Panc1 (cell line): ENCODE data around the gene SHMT1. TPM values are rescaled to one million over a fixed set of nuclear protein-coding genes. Genes with fewer than 3 reads are reported as not detected.

Experiments
- ATAC-seq: fragments of 200-7000 bp; cut with Tn5 transposase; 2 replicates; pipeline ENCODE4 v1.9.1; 2020; ENCODE audit warnings: mild to moderate bottlenecking, moderate library complexity
- BruUV-seq: library from RNA; stranded (reverse); fragments of 400-500 nt; replicated peaks from 2 replicates; lab custom pipeline; 2021; lab: Mats Ljungman, UMichigan
- CTCF ChIA-PET: fragments of 300-600 bp; sonication (Branson Sonifier 250); formaldehyde crosslinking; loops from one replicate; lab custom pipeline; 2022; ENCODE audit warnings: antibody characterized with exemption; lab: Charles Lee
- POLR2A ChIA-PET: fragments of 300-600 bp; sonication (Branson Sonifier 250); formaldehyde crosslinking; loops from one replicate; lab custom pipeline; 2022; ENCODE audit warnings: antibody characterized with exemption; lab: Charles Lee
- DNase-seq: peaks from one replicate; pipeline ENCODE4 v3.0.0-alpha.2; 2010; ENCODE audit warnings: low read depth, low spot score
- H3K27ac ChIP-seq: 2 replicates; pipeline ENCODE4 v1.5.1; 2011; ENCODE audit warnings: mild to moderate bottlenecking, low read length, inconsistent platforms
- H3K27me3 ChIP-seq: fragments of 200-500 bp; sonication (Bioruptor generic); 2 replicates; pipeline ENCODE4 v1.6.0; 2014; ENCODE audit warnings: low read length, inconsistent platforms; ENCODE audit not compliant: control insufficient read depth, insufficient read depth
- H3K36me3 ChIP-seq: fragments of 200-500 bp; sonication (Bioruptor generic); 2 replicates; pipeline ENCODE4 v1.5.1; 2014; ENCODE audit warnings: inconsistent platforms, mild to moderate bottlenecking, low read length, moderate library complexity; ENCODE audit not compliant: control insufficient read depth, insufficient read depth
- H3K4me1 ChIP-seq: 2 replicates; pipeline ENCODE4 v1.5.1; 2011; ENCODE audit warnings: inconsistent platforms, mild to moderate bottlenecking, low read length, moderate library complexity; ENCODE audit not compliant: control insufficient read depth, insufficient read depth
- H3K4me3 ChIP-seq, 2 experiments: 2 replicates each; pipeline ENCODE4 v1.5.1; 2011 to 2012; ENCODE audit warnings: low read depth in 2 of 2, low read length in 2 of 2, mild to moderate bottlenecking in 2 of 2, inconsistent platforms in 1 of 2, moderate library complexity in 1 of 2
- H3K9me3 ChIP-seq: fragments of 200-500 bp; sonication (Bioruptor generic); 2 replicates; pipeline ENCODE4 v1.5.1; 2014; ENCODE audit warnings: low read depth, mild to moderate bottlenecking, inconsistent platforms, low read length, moderate library complexity; ENCODE audit not compliant: control insufficient read depth, insufficient read depth
- POLR2AphosphoS5 ChIP-seq: IDR thresholded peaks from 2 replicates; pipeline ENCODE4 v1.6.1; 2012; ENCODE audit warnings: mild to moderate bottlenecking, low read depth, low read length, moderate library complexity
- SIN3A ChIP-seq: IDR thresholded peaks from 2 replicates; pipeline ENCODE4 v1.6.1; 2012; ENCODE audit warnings: low read depth, mild to moderate bottlenecking, low read length, moderate library complexity, borderline replicate concordance; ENCODE audit not compliant: insufficient read depth
- TCF7L2 ChIP-seq: IDR thresholded peaks from 2 replicates; pipeline ENCODE4 v1.6.1; 2011; ENCODE audit warnings: mild to moderate bottlenecking, low read depth, low read length, inconsistent platforms
- in situ Hi-C: cut with HindIII; loops from 2 replicates; pipeline ENCODE4 v1.10.0; 2016; ENCODE audit warnings: low sequenced_read_pairs, low pct_unique_long_range_greater_than_20kb
- intact Hi-C: fragments of 100-400 bp; cut with micrococcal nuclease; formaldehyde crosslinking; loops from one replicate; pipeline ENCODE4 v1.10.0; 2022; ENCODE audit not compliant: unreplicated experiment
- total RNA-seq: library from RNA; stranded (reverse); gene quantifications from one replicate; pipeline ENCODE4 v1.2.1, GENCODE V29; 2021; ENCODE audit not compliant: unreplicated experiment
- TF ChIP-seq, protein P1 (sequence below), 2 experiments: IDR thresholded peaks; 2 replicates each; pipeline ENCODE4 v1.6.1; 2011 to 2012; ENCODE audit warnings: low read depth in 2 of 2, control low read depth in 1 of 2, low read length in 1 of 2, mild to moderate bottlenecking in 1 of 2, moderate library complexity in 1 of 2; ENCODE audit not compliant: insufficient read depth in 1 of 2
- TF ChIP-seq, protein P2 (sequence below): fragments of 450-650 bp; IDR thresholded peaks from 2 replicates; pipeline ENCODE4 v1.5.1; 2017; ENCODE audit warnings: mild to moderate bottlenecking

SHMT1 gene
- total RNA-seq, 1 experiment from 2014 or later: 21.7 TPM

- Histone ChIP-seq H3K36me3 (peaks cover 2% of the 10 kb centered on the region; the same call in 1 of the 2 replicates), H3K4me3 (no peak overlapping the region), H3K4me1 (peaks cover 23% of the 10 kb centered on the region), H3K27me3 (no peaks in the 10 kb centered on the region), H3K9me3 (no peaks in the 10 kb centered on the region), H3K27ac (no peak overlapping the region)
- DNase-seq: no peak
- no TSS peak for BruUV-seq
- ATAC-seq: no peak
- intact Hi-C loops (no loop called here), in situ Hi-C loops (no loop called here)
- ChIA-PET POLR2A (no interaction called here), CTCF (no interaction called here)
- TF ChIP-seq SIN3A (no peak), POLR2AphosphoS5 (no peak), TCF7L2 (no peak)
- TF ChIP-seq, protein P1, sequence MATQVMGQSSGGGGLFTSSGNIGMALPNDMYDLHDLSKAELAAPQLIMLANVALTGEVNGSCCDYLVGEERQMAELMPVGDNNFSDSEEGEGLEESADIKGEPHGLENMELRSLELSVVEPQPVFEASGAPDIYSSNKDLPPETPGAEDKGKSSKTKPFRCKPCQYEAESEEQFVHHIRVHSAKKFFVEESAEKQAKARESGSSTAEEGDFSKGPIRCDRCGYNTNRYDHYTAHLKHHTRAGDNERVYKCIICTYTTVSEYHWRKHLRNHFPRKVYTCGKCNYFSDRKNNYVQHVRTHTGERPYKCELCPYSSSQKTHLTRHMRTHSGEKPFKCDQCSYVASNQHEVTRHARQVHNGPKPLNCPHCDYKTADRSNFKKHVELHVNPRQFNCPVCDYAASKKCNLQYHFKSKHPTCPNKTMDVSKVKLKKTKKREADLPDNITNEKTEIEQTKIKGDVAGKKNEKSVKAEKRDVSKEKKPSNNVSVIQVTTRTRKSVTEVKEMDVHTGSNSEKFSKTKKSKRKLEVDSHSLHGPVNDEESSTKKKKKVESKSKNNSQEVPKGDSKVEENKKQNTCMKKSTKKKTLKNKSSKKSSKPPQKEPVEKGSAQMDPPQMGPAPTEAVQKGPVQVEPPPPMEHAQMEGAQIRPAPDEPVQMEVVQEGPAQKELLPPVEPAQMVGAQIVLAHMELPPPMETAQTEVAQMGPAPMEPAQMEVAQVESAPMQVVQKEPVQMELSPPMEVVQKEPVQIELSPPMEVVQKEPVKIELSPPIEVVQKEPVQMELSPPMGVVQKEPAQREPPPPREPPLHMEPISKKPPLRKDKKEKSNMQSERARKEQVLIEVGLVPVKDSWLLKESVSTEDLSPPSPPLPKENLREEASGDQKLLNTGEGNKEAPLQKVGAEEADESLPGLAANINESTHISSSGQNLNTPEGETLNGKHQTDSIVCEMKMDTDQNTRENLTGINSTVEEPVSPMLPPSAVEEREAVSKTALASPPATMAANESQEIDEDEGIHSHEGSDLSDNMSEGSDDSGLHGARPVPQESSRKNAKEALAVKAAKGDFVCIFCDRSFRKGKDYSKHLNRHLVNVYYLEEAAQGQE (IDR thresholded peaks at IDR 0.05; ENCODE audit: insufficient read depth in 1 of 2, low read depth in 2 of 2, low read length in 1 of 2): no peak
- TF ChIP-seq, protein P2, sequence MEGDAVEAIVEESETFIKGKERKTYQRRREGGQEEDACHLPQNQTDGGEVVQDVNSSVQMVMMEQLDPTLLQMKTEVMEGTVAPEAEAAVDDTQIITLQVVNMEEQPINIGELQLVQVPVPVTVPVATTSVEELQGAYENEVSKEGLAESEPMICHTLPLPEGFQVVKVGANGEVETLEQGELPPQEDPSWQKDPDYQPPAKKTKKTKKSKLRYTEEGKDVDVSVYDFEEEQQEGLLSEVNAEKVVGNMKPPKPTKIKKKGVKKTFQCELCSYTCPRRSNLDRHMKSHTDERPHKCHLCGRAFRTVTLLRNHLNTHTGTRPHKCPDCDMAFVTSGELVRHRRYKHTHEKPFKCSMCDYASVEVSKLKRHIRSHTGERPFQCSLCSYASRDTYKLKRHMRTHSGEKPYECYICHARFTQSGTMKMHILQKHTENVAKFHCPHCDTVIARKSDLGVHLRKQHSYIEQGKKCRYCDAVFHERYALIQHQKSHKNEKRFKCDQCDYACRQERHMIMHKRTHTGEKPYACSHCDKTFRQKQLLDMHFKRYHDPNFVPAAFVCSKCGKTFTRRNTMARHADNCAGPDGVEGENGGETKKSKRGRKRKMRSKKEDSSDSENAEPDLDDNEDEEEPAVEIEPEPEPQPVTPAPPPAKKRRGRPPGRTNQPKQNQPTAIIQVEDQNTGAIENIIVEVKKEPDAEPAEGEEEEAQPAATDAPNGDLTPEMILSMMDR: no peak
Observed at GRCh38 chr17:18320301-18320700, 43.0 kb downstream of the SHMT1 start.

DNA sequence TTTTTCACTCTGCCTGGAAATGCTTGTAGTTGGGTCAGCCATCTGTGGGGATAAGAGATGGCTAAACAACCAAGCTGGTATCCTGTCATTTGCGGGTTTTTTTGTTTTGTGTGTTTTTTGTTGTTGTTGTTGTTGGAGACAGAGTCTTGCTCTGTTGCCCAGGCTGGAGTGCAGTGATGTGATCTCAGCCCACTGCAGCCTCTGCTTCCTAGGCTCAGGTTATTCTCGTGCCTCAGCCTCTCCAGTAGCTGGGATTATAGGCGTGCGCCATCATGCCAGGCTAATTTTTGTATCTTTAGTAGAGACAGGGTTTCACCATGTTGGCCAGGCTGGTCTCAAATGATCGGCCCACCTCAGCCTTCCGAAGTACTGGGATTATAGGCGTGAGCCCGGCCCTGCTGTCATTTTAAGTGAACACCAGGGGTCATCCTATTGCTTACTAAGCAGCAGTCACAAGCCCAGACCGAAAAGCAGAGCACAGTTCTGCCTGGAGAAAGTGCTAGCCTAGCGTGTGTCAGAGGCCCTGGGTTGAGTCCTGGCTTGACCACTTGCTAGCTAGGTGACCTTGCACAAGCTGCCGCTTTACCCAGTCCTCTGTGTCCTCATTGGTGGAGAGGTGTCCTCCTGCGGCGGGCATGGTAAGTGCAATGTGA is 43.6 kb downstream of the SHMT1 start:
- no peak for ATAC-seq
- BruUV-seq: no TSS peak
- in situ Hi-C loops: no loop called here
- no peaks in the 10 kb centered on the region for H3K27me3 ChIP-seq
- TF ChIP-seq, protein P2: no peak; the same call in 1 of the 2 replicates
- TF ChIP-seq, protein P1 (IDR thresholded peaks at IDR 0.05; ENCODE audit: insufficient read depth in 1 of 2, low read depth in 2 of 2, low read length in 1 of 2): no peak
- TF ChIP-seq POLR2AphosphoS5 (no peak), TCF7L2 (no peak), SIN3A (no peak)
- POLR2A ChIA-PET: no interaction called here
- H3K4me3 ChIP-seq: no peak overlapping the region
- peaks cover 2% of the 10 kb centered on the region; the same call in 1 of the 2 replicates for H3K36me3 ChIP-seq
- DNase-seq: no peak
- H3K4me1 ChIP-seq: peaks cover 23% of the 10 kb centered on the region
- intact Hi-C loops: no loop called here
- CTCF ChIA-PET: no interaction called here
- H3K9me3 ChIP-seq: no peaks in the 10 kb centered on the region
- H3K27ac ChIP-seq: no peak overlapping the region
